CD4-positive, alpha-beta memory T cell (primary cell): ENCODE results near the gene MYO18B. TPM values are rescaled to one million over a fixed set of nuclear protein-coding genes. Genes with fewer than 3 reads are reported as not detected.

Experiments used
- CTCF ChIA-PET: fragments of 350-600 bp; sonication (Branson Sonifier 250); formaldehyde crosslinking; loops from one replicate; lab custom pipeline; 2021; ENCODE audit warnings: inconsistent platforms; ENCODE audit not compliant: partially characterized antibody; lab: Charles Lee
- POLR2A ChIA-PET: fragments of 350-600 bp; sonication (Branson Sonifier 250); formaldehyde crosslinking; loops from one replicate; lab custom pipeline; 2021; ENCODE audit not compliant: partially characterized antibody; lab: Charles Lee
- DNase-seq, 5 donors: peaks; one replicate each; pipeline versions ENCODE4 v3.0.0 to v3.0.0-alpha.2; 2020 to 2022; ENCODE audit warnings: mixed read lengths in 1 of 5
- H3K27ac ChIP-seq: one replicate; pipeline ENCODE4 v1.7.0; 2013; ENCODE audit warnings: low read depth, low read length
- H3K27me3 ChIP-seq: 2 replicates; pipeline ENCODE4 v1.7.0; 2013; ENCODE audit warnings: mild to moderate bottlenecking, low read length, moderate library complexity; ENCODE audit not compliant: insufficient read depth
- H3K36me3 ChIP-seq: 2 replicates; pipeline ENCODE4 v1.7.0; 2013; ENCODE audit warnings: mild to moderate bottlenecking, low read length, moderate library complexity; ENCODE audit not compliant: insufficient read depth
- H3K4me1 ChIP-seq: 2 replicates; pipeline ENCODE4 v1.7.0; 2013; ENCODE audit warnings: mild to moderate bottlenecking, low read length, moderate library complexity; ENCODE audit not compliant: insufficient read depth
- H3K4me3 ChIP-seq, 2 donors: one replicate each; pipeline ENCODE4 v1.7.0; 2013; ENCODE audit warnings: low read length in 2 of 2, mild to moderate bottlenecking in 1 of 2
- H3K9me3 ChIP-seq, 2 donors: one replicate each; pipeline ENCODE4 v1.7.0; 2013; ENCODE audit warnings: low read length in 2 of 2, control low read depth in 1 of 2; ENCODE audit not compliant: control insufficient read depth in 1 of 2
- H3K27ac Mint-ChIP-seq, 7 donors: one replicate each; pipeline ENCODE4 v1.8.0; 2020 to 2021; ENCODE audit warnings: mixed read lengths in 7 of 7, mild to moderate bottlenecking in 6 of 7, inconsistent platforms in 3 of 7, moderate library complexity in 3 of 7
- H3K27me3 Mint-ChIP-seq, 2 donors: one replicate each; pipeline ENCODE4 v1.8.0; 2020 to 2021; ENCODE audit warnings: mixed read lengths in 2 of 2
- H3K36me3 Mint-ChIP-seq, 2 donors: one replicate each; pipeline ENCODE4 v1.8.0; 2020 to 2021; ENCODE audit warnings: mixed read lengths in 2 of 2, inconsistent platforms in 1 of 2, mild to moderate bottlenecking in 1 of 2
- H3K4me1 Mint-ChIP-seq, 4 donors: one replicate each; pipeline ENCODE4 v1.8.0; 2020 to 2021; ENCODE audit warnings: mixed read lengths in 4 of 4, mild to moderate bottlenecking in 1 of 4
- H3K4me3 Mint-ChIP-seq, 8 donors: one replicate each; pipeline ENCODE4 v1.8.0; 2020 to 2021; ENCODE audit warnings: mixed read lengths in 8 of 8, mild to moderate bottlenecking in 7 of 8, moderate library complexity in 6 of 8, inconsistent platforms in 3 of 8
- H3K9me3 Mint-ChIP-seq, 8 donors: one replicate each; pipeline ENCODE4 v1.8.0; 2020 to 2021; ENCODE audit warnings: mixed read lengths in 8 of 8, mild to moderate bottlenecking in 5 of 8, inconsistent platforms in 3 of 8, moderate library complexity in 1 of 8
- intact Hi-C: fragments of 100-400 bp; cut with micrococcal nuclease; formaldehyde crosslinking; loops from one replicate; pipeline ENCODE4 v1.15.1; 2023
- polyA plus RNA-seq, 2 donors: library from polyadenylated mRNA; unstranded; fragments of 300-500 nt; fragmentation: Illumina TruSeq; gene quantifications; one replicate each; pipeline ENCODE4 v1.2.3, GENCODE V29; 2021
- total RNA-seq, 2 experiments: library from RNA; stranded (reverse); gene quantifications; one replicate each; pipeline ENCODE4 v1.2.3, GENCODE V29; 2021

MYO18B gene
- total and polyA plus RNA-seq, 4 experiments from 2014 or later, result 0.02 to 0.26 (median 0.19) TPM; not detected in 1

DNA sequence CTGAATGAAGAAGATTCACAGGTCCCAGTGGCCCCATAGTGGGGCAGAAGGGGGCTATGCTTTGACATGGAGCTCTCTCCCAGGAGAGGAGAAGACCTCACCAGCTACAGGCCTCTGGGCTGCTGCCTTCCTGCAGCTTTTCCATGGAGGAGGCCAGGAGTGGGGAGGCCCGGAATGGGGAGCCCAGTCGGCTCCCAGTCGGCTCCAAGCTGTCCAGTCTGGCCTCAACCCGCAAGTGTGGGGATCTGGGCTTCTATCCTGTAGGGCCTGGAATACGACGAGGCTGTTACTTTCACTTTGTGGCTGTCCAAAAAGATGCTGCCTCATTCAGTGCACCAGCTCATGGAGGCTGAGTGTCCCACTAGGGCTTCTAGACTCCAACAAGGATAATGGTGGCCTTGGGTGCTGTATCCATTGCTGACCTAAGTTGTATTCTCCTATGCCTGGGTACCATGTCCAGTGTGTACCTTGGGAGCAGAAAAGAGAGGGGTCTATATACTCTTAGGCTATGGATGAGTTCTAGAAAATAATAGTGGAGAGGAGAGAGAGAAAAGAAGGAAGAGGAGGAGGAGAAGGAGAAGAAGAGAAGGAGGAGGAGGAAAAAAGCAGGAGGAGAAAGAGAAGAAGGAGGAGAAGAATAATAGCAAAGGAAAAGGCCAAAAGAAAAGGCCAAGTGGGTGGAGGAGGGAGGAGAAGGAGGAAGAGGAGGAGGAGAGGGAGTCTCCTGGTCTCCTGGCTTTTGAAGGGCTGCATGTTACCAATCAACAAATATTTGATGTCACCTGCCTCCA, 1.1 kb downstream of the MYO18B start:
- ChIA-PET POLR2A (no interaction called here), CTCF (no interaction called here)
- no peak for DNase-seq
- H3K27ac ChIP-seq, result no peak overlapping the region
- no peaks in the 10 kb centered on the region for H3K36me3 Mint-ChIP-seq
- H3K4me3 ChIP-seq, result no peak overlapping the region
- H3K36me3 ChIP-seq, result no peaks in the 10 kb centered on the region
- H3K27me3 ChIP-seq, result no peaks in the 10 kb centered on the region
- H3K9me3 ChIP-seq, result no peaks in the 10 kb centered on the region
- H3K9me3 Mint-ChIP-seq, result no peaks in the 10 kb centered on the region
- peaks cover 0 to 2% (median 0%) of the 10 kb centered on the region in 4 donors for H3K4me1 Mint-ChIP-seq
- peaks cover 7 to 12% of the 10 kb centered on the region in 2 donors for H3K27me3 Mint-ChIP-seq
- H3K27ac Mint-ChIP-seq, result no peak overlapping the region
- no peak overlapping the region for H3K4me3 Mint-ChIP-seq
- intact Hi-C loops, result no loop called here
- no peaks in the 10 kb centered on the region for H3K4me1 ChIP-seq

DNA sequence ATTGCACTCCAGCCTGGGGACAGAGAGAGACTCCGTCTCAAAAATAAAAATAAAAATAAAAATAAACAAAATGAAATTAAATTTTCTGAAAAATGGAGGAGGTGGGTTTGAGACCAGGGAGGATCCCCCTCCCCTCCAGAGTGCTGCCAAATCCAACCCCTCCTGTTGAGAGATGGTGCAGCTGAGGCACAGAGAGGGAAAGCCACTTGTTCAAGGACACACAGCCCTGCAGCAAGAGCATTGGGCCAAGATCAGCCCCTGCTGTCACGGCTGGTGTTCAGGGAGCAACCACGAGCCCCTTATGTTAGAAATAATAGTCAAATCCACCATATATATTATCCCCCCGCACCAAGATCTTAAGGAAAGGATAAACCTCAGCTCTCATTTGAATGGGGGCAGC, 2.7 kb downstream of the MYO18B start:
- peaks cover 0 to 7% (median 0%) of the 10 kb centered on the region in 4 donors for H3K4me1 Mint-ChIP-seq
- Histone ChIP-seq H3K4me1 (no peaks in the 10 kb centered on the region), H3K36me3 (no peaks in the 10 kb centered on the region), H3K27ac (no peak overlapping the region), H3K4me3 (no peak overlapping the region), H3K9me3 (no peaks in the 10 kb centered on the region), H3K27me3 (no peaks in the 10 kb centered on the region)
- H3K27ac Mint-ChIP-seq, result no peak overlapping the region
- POLR2A ChIA-PET, result no interaction called here
- no peaks in the 10 kb centered on the region for H3K9me3 Mint-ChIP-seq
- peaks cover 7 to 10% of the 10 kb centered on the region in 2 donors for H3K27me3 Mint-ChIP-seq
- CTCF ChIA-PET, result no interaction called here
- intact Hi-C loops, result no loop called here
- DNase-seq, result no peak
- H3K36me3 Mint-ChIP-seq, result no peaks in the 10 kb centered on the region
- H3K4me3 Mint-ChIP-seq, result no peak overlapping the region

DNA sequence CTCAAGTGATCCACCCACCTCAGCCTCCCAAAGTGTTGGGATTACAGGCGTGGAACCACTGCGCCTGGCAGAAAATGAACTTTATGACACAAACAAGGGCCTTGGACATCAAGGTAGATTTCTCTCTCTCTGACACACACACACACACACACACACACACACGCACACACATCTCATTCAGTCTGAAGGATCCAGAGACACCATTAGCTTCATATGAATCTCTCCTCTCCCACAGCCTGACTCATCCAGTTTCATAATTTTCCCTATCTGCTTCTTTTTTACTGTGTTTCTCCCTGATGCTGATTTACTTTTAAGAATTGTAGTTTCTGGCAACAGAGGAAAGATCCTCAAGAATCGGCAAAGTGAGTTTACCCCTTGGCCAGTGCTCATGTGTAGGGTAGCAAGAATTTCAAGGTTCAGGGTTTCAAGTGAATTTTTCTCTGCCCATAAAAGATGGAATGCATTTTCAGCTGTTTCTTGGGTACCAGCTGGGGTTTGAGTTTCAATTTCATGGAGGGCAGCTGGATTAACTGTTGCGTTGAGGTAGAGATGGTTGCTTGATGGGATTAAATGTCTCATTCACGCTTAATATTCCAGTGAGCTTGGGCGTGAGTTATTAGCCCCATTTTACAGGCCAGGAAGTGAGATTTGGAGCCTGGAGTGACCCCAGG, 3.5 kb downstream of the MYO18B start:
- Mint-ChIP-seq H3K27ac (peak overlapping the region in 1 of 7 donors; percentile 52), H3K4me3 (no peak overlapping the region), H3K4me1 (peaks cover 0 to 11% (median 1%) of the 10 kb centered on the region in 4 donors), H3K36me3 (no peaks in the 10 kb centered on the region), H3K27me3 (peaks cover 5 to 8% of the 10 kb centered on the region in 2 donors), H3K9me3 (no peaks in the 10 kb centered on the region)
- no peaks in the 10 kb centered on the region for H3K4me1 ChIP-seq
- DNase-seq, result no peak
- no peaks in the 10 kb centered on the region for H3K9me3 ChIP-seq
- H3K27ac ChIP-seq, result no peak overlapping the region
- no peaks in the 10 kb centered on the region for H3K27me3 ChIP-seq
- H3K36me3 ChIP-seq, result no peaks in the 10 kb centered on the region
- ChIA-PET POLR2A (no interaction called here), CTCF (no interaction called here)
- H3K4me3 ChIP-seq, result no peak overlapping the region
- intact Hi-C loops, result no loop called here

DNA sequence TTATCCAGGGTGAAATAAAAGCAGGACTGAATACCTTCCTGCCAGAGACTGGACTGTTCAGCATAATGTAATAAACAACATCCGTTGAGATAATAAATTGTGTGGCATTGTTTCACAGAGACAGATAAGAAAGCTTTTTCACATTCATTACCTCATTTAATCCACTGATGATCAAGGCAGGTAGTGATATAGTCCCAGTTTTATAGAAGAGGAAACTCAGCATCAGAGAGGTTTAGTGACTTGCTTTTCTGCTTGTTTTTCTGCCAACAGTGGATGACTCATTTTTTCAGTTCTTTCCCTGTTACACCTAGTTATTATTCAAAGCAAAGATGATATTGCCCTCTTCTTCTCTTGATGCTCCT, 4.0 kb downstream of the MYO18B start:
- Histone ChIP-seq H3K36me3 (no peaks in the 10 kb centered on the region), H3K9me3 (no peaks in the 10 kb centered on the region), H3K4me1 (no peaks in the 10 kb centered on the region), H3K27ac (no peak overlapping the region), H3K27me3 (no peaks in the 10 kb centered on the region), H3K4me3 (no peak overlapping the region)
- Mint-ChIP-seq H3K4me3 (no peak overlapping the region), H3K9me3 (no peaks in the 10 kb centered on the region), H3K27me3 (peaks cover 5 to 8% of the 10 kb centered on the region in 2 donors), H3K36me3 (no peaks in the 10 kb centered on the region), H3K27ac (no peak overlapping the region), H3K4me1 (peaks cover 0 to 11% (median 1%) of the 10 kb centered on the region in 4 donors)
- CTCF ChIA-PET, result no interaction called here
- DNase-seq, result no peak
- intact Hi-C loops, result no loop called here
- POLR2A ChIA-PET, result no interaction called here

DNA sequence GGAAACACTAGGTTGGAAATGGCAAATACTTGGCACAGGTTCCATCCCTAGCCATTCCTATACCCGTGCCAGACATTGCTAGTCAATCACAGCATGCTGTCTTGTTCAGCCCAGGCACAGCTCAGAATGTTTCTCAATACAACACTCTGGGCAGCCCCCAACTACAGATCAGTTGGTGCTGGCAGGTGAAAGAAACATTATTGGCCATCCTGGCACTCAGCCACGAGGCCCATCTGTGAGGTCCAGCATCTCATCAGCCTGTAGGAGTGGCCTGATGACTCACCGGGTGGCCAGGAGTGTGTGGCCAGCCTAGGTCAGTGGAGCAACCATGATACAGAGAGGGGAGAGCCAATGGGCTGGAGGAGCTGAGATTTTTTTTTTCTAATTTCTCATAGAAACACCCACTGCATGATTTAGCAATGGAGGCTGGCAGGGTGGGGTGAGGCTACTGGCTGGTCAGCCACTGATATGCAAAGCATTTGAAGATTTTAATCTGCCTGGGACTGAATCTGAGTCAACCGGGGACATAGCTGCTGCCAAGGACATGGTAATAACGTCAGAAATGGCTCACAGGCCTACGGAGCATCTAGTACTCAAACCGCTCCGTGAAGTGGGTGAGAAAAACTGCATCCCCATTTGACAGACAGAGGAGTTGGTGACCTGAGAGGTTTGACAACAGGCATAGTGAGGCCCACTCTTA, 5.4 kb downstream of the MYO18B start:
- Histone ChIP-seq H3K9me3 (no peaks in the 10 kb centered on the region), H3K4me1 (no peaks in the 10 kb centered on the region), H3K4me3 (no peak overlapping the region), H3K27me3 (no peaks in the 10 kb centered on the region), H3K36me3 (no peaks in the 10 kb centered on the region), H3K27ac (no peak overlapping the region)
- Mint-ChIP-seq H3K36me3 (no peaks in the 10 kb centered on the region), H3K4me1 (peaks cover 0 to 11% (median 1%) of the 10 kb centered on the region in 4 donors), H3K27me3 (peaks cover 5 to 8% of the 10 kb centered on the region in 2 donors), H3K27ac (no peak overlapping the region), H3K9me3 (no peaks in the 10 kb centered on the region), H3K4me3 (no peak overlapping the region)
- POLR2A ChIA-PET, result no interaction called here
- DNase-seq, result no peak
- CTCF ChIA-PET, result no interaction called here
- intact Hi-C loops, result no loop called here

DNA sequence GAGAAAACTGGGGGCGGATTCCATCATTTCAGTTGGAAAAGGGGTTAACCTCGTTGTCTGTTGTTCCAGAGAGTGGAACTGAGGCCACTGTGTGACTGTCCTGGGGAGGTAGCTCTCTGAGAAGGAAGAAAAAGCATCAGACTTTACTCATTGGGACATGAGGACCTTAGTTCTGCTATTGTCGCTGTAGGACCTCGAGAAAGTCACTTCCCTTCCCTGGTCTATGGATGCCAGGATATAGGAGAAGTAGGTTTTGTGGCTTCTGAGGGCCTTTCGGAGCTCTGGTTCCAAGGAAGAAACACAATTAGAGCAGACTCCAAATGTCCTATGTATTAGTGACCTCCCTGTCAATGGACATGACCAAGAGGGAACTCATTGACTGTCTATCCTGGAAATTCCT, 6.2 kb downstream of the MYO18B start:
- Histone ChIP-seq H3K4me1 (no peaks in the 10 kb centered on the region), H3K27me3 (no peaks in the 10 kb centered on the region), H3K9me3 (no peaks in the 10 kb centered on the region), H3K4me3 (no peak overlapping the region), H3K36me3 (no peaks in the 10 kb centered on the region), H3K27ac (no peak overlapping the region)
- POLR2A ChIA-PET, result no interaction called here
- H3K4me1 Mint-ChIP-seq, result peaks cover 0 to 11% (median 1%) of the 10 kb centered on the region in 4 donors
- no peaks in the 10 kb centered on the region for H3K36me3 Mint-ChIP-seq
- no peak for DNase-seq
- H3K4me3 Mint-ChIP-seq, result no peak overlapping the region
- H3K27ac Mint-ChIP-seq, result no peak overlapping the region
- CTCF ChIA-PET, result no interaction called here
- peaks cover 4 to 8% of the 10 kb centered on the region in 2 donors for H3K27me3 Mint-ChIP-seq
- H3K9me3 Mint-ChIP-seq, result no peaks in the 10 kb centered on the region
- intact Hi-C loops, result no loop called here

DNA sequence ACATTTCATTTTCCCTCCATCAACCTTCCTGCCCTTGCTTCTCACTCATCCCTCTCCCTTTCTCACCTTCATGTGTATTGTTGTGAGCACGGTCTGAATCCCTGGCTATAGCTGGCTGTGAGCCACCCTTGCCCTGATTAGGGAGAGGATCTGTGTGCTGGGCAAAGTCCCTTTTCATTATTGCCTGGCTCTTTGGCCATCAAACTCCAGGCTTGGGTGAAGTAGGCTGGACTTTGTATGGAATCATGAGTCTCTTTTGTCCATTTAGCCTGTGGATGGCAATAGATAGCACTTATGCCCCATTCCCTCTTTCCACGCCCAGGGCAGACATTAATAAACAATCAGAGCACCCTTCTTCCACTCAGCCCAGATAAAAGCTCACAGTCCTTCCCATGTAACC, 6.7 kb downstream of the MYO18B start:
- CTCF ChIA-PET, result no interaction called here
- POLR2A ChIA-PET, result no interaction called here
- intact Hi-C loops, result no loop called here
- no peaks in the 10 kb centered on the region for H3K9me3 ChIP-seq
- no peak overlapping the region for H3K27ac ChIP-seq
- no peak overlapping the region for H3K4me3 ChIP-seq
- no peak overlapping the region for H3K4me3 Mint-ChIP-seq
- no peaks in the 10 kb centered on the region for H3K27me3 ChIP-seq
- H3K36me3 ChIP-seq, result no peaks in the 10 kb centered on the region
- H3K27me3 Mint-ChIP-seq, result peaks cover 2 to 6% of the 10 kb centered on the region in 2 donors
- no peak for DNase-seq
- peaks cover 0 to 11% (median 1%) of the 10 kb centered on the region in 4 donors for H3K4me1 Mint-ChIP-seq
- no peaks in the 10 kb centered on the region for H3K36me3 Mint-ChIP-seq
- no peaks in the 10 kb centered on the region for H3K9me3 Mint-ChIP-seq
- H3K27ac Mint-ChIP-seq, result no peak overlapping the region
- no peaks in the 10 kb centered on the region for H3K4me1 ChIP-seq
